Measurements from ENCODE around the gene PTF1A. TPM values are rescaled to one million over a fixed set of nuclear protein-coding genes. Genes with fewer than 3 reads are reported as not detected.
A peak's percentile ranks its signal among the peaks of the same experiment; 100 is the strongest.

PTF1A gene
- total RNA-seq, 1 donor from 2014 or later: 0.51 TPM

DNA sequence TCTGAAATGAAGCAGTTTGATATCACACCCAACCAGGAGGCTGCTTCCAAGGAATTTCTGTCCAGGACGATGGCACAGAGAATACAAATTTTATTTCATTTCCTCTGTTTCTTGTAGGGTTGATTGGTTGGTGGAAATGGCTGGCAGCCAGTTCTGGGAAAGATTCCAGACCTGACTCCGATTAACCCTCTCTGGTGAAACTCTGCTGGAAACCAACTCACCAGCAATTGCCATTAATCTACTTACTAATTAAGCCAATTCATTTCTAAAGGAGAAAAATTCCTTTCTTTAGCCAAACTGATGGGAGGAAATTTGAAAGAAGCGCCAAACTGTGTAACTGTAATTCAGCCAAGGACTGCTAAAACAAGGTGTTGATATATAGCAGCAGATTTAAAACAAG, 10.7 kb downstream of the PTF1A start:
- Mint-ChIP-seq H3K9me3 (no peaks in the 10 kb centered on the region), H3K4me1 (ENCODE audit: unreplicated experiment) (no peaks in the 10 kb centered on the region), H3K4me3 (no peak overlapping the region), H3K27me3 (peaks cover 94% of the 10 kb centered on the region), H3K36me3 (no peaks in the 10 kb centered on the region), H3K27ac (no peak overlapping the region)
- no peak for DNase-seq (ENCODE audit: extremely low spot score, unreplicated experiment)
- TF ChIP-seq, protein P1, sequence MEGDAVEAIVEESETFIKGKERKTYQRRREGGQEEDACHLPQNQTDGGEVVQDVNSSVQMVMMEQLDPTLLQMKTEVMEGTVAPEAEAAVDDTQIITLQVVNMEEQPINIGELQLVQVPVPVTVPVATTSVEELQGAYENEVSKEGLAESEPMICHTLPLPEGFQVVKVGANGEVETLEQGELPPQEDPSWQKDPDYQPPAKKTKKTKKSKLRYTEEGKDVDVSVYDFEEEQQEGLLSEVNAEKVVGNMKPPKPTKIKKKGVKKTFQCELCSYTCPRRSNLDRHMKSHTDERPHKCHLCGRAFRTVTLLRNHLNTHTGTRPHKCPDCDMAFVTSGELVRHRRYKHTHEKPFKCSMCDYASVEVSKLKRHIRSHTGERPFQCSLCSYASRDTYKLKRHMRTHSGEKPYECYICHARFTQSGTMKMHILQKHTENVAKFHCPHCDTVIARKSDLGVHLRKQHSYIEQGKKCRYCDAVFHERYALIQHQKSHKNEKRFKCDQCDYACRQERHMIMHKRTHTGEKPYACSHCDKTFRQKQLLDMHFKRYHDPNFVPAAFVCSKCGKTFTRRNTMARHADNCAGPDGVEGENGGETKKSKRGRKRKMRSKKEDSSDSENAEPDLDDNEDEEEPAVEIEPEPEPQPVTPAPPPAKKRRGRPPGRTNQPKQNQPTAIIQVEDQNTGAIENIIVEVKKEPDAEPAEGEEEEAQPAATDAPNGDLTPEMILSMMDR (conservative IDR thresholded peaks at IDR 0.05): no peak

DNA sequence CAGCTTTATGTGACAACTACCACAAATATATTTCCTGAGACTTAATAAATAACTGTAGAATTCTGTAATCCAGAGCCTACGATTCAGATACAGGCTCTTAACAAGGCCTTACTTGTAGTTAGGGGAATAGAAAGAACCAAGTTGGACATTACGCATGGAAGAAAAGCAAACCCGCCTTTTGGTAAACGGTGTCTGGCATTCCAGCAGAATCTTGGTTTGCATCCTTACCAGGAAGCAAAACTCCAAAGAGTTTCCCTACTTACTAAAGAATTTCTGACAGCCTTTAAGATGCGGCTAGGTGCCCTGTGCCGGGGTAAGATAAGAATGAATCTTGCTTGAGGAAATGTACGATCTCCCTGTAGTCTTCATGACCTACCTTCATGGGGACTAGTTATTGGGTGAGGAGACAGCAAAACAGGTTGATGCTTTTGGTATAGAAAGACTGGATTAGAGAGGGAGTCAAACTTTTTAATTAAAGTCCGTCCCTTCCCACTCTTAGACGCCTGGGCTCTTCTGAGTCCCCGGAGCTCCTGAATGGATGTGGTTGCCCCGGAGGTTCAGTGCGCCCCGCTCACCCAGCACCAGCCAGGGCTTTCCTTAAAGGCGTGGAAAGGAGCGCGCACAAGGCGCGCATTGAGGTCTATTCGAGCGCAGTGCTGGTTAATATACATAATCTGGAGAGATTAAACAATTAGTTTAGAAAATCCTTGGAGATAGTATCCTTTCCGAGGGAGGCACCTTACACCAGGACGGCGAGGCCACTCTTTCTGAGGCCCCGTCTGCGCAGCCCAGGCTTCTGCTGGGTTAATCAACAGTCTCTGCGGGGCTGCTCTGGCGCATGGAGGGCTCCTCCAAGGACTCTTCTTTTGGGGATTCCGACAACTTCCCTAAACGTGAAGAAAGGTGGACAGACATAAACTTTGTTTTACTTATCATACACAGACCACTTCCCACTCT, 11.5 kb downstream of the PTF1A start:
- no peaks in the 10 kb centered on the region for H3K9me3 Mint-ChIP-seq
- no peak overlapping the region for H3K4me3 Mint-ChIP-seq

DNA sequence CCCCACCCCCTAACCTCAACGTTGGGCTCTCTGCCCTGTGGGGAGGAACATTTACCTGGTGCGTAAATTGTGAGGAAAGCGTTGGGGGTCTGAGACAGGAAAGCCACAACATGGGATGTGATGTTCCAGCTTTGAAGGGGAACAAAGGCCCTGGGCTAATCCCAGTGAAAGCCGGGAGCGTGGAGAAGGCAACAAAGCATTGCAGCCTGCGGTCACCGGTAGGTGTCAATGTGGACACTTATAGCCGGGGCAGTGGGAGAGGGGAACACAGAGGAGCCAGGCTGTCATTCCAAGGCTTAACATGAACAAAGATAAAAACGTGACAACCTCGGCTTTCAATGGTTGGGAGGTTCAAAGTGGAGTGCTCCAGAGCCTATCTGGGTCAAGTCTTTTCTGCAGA, 12.7 kb downstream of the PTF1A start:
- TF ChIP-seq, protein P1 (conservative IDR thresholded peaks at IDR 0.05): peak; percentile 47
- Mint-ChIP-seq H3K4me3 (no peak overlapping the region), H3K36me3 (no peaks in the 10 kb centered on the region), H3K27ac (no peak overlapping the region), H3K9me3 (no peaks in the 10 kb centered on the region), H3K27me3 (peaks cover 94% of the 10 kb centered on the region), H3K4me1 (ENCODE audit: unreplicated experiment) (no peaks in the 10 kb centered on the region)
- DNase-seq (ENCODE audit: extremely low spot score, unreplicated experiment): no peak

More for the DNA sequence above, 11.5 kb downstream of the PTF1A start:
- Mint-ChIP-seq H3K4me1 (ENCODE audit: unreplicated experiment) (no peaks in the 10 kb centered on the region), H3K36me3 (no peaks in the 10 kb centered on the region), H3K27me3 (peaks cover 94% of the 10 kb centered on the region), H3K27ac (no peak overlapping the region)
- TF ChIP-seq, protein P1 (conservative IDR thresholded peaks at IDR 0.05): no peak
- no peak for DNase-seq (ENCODE audit: extremely low spot score, unreplicated experiment)

DNA sequence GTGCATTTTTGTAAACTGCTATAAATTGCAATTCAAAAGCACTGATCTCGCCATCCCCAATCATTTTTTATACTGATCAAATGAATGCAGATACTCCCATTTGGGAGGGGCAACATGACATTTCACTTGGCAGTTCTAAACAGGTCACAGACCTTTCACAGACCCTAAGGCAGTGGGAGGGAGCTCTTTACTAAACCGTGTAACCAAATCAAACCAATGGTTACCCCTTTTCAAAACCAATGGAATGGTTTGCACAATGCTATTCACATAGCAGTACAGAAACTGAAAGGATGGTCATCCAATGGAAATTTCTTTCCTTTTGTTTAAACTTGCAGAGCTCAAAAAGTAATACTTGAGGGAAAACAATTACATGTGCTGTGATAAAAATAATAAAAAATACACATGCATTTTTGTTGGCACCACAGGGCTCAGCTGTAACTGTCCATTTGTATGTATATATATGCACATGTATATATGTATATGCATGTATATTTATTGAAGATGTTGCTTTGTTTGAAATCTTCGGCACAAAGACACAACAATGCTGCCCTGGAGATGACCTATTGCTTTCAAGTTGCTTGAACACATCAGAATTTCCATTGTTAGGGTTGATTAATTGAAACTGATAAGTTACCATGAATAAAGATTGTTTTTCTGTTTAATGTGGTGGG, 14.0 kb downstream of the PTF1A start:
- DNase-seq (ENCODE audit: extremely low spot score, unreplicated experiment): no peak
- H3K36me3 Mint-ChIP-seq: no peaks in the 10 kb centered on the region
- no peak overlapping the region for H3K4me3 Mint-ChIP-seq
- TF ChIP-seq, protein P1 (conservative IDR thresholded peaks at IDR 0.05): no peak
- peaks cover 91% of the 10 kb centered on the region for H3K27me3 Mint-ChIP-seq
- no peak overlapping the region for H3K27ac Mint-ChIP-seq
- H3K9me3 Mint-ChIP-seq: no peaks in the 10 kb centered on the region
- no peaks in the 10 kb centered on the region for H3K4me1 Mint-ChIP-seq (ENCODE audit: unreplicated experiment)

DNA sequence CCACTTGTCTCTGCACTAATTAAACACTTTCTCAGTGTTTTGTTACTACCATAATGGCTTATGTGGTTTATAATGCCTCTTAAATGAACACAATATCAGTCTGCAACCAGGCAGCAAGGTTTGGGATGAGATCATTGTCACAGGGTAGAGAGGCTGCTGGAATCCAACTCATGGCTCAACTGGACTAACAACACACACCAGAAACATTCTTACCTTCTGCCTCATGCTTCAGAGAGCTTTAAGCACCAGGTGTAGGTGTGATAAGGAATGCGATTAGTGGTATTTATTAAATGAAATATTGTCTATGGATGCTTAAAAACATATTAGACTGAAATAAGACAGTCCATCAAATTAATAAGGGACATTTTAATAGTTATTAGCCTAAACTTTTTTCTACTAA, 25.4 kb downstream of the PTF1A start:
- peaks cover 80% of the 10 kb centered on the region for H3K27me3 Mint-ChIP-seq
- TF ChIP-seq, protein P1 (conservative IDR thresholded peaks at IDR 0.05): no peak
- H3K27ac Mint-ChIP-seq: no peak overlapping the region

More for the DNA sequence above, 25.4 kb downstream of the PTF1A start:
- DNase-seq (ENCODE audit: extremely low spot score, unreplicated experiment): no peak
- no peaks in the 10 kb centered on the region for H3K9me3 Mint-ChIP-seq
- no peaks in the 10 kb centered on the region for H3K36me3 Mint-ChIP-seq
- no peak overlapping the region for H3K4me3 Mint-ChIP-seq
- H3K4me1 Mint-ChIP-seq (ENCODE audit: unreplicated experiment): no peaks in the 10 kb centered on the region
